Calu3 (cell line): ENCODE data around the gene SNX11. TPM values are rescaled to one million over a fixed set of nuclear protein-coding genes. Genes with fewer than 3 reads are reported as not detected.

ENCODE experiments used
- BruUV-seq: library from RNA; stranded (reverse); fragments of 400-500 nt; replicated peaks from 2 replicates; lab custom pipeline; 2021; lab: Mats Ljungman, UMichigan
- CTCF ChIA-PET: fragments of 300-600 bp; sonication (Branson Sonifier 250); formaldehyde crosslinking; loops from one replicate; lab custom pipeline; 2022; ENCODE audit warnings: antibody characterized with exemption; lab: Charles Lee
- DNase-seq: peaks from one replicate; pipeline ENCODE4 v3.0.0; 2022
- H3K27ac Mint-ChIP-seq: one replicate; pipeline ENCODE4 v1.8.0; 2022; ENCODE audit warnings: mixed read lengths; ENCODE audit not compliant: unreplicated experiment
- H3K27me3 Mint-ChIP-seq: one replicate; pipeline ENCODE4 v1.8.0; 2022; ENCODE audit warnings: mixed read lengths; ENCODE audit not compliant: unreplicated experiment
- H3K36me3 Mint-ChIP-seq: one replicate; pipeline ENCODE4 v1.8.0; 2022; ENCODE audit warnings: mild to moderate bottlenecking, moderate library complexity, mixed read lengths; ENCODE audit not compliant: insufficient read depth, unreplicated experiment
- H3K4me1 Mint-ChIP-seq: one replicate; pipeline ENCODE4 v1.8.0; 2022; ENCODE audit warnings: mild to moderate bottlenecking, low read depth, mixed read lengths; ENCODE audit not compliant: unreplicated experiment
- H3K4me3 Mint-ChIP-seq: one replicate; pipeline ENCODE4 v1.8.0; 2022; ENCODE audit warnings: mild to moderate bottlenecking, low read depth, moderate library complexity, mixed read lengths; ENCODE audit not compliant: unreplicated experiment
- H3K9me3 Mint-ChIP-seq: one replicate; pipeline ENCODE4 v1.8.0; 2022; ENCODE audit warnings: low read depth, mixed read lengths; ENCODE audit not compliant: unreplicated experiment
- CTCF ChIP-seq: fragments of 200-600 bp; IDR thresholded peaks from one replicate; pipeline ENCODE4 v1.8.0; 2022; ENCODE audit warnings: antibody characterized with exemption; ENCODE audit not compliant: unreplicated experiment
- intact Hi-C: fragments of 100-400 bp; cut with micrococcal nuclease; formaldehyde crosslinking; loops from one replicate; pipeline ENCODE4 v1.10.0; 2022; ENCODE audit not compliant: unreplicated experiment
- total RNA-seq: library from RNA; stranded (reverse); gene quantifications from 2 replicates; pipeline ENCODE4 v1.2.3, GENCODE V29; 2022

Gene SNX11
- total RNA-seq, 1 experiment from 2014 or later: 29.4 TPM

GRCh38 chr17:48081858-48082257 lies 25.7 kb upstream of the SNX11 start:
- Mint-ChIP-seq H3K36me3 (peaks cover 15% of the 10 kb centered on the region), H3K27ac (no peak overlapping the region), H3K4me1 (peaks cover 9% of the 10 kb centered on the region), H3K9me3 (no peaks in the 10 kb centered on the region), H3K27me3 (no peaks in the 10 kb centered on the region), H3K4me3 (no peak overlapping the region)
- CTCF ChIA-PET: interaction anchor here (1.1 to 1.4 kb wide), 2 partner anchors 18 to 56 kb away, joined by 4 to 6 read pairs; no protein-coding TSS in a partner anchor
- DNase-seq: no peak
- intact Hi-C loops: no loop called here
- TF ChIP-seq CTCF: no peak
- BruUV-seq: no TSS peak

GRCh38 chr17:48084932-48085331 lies 22.6 kb upstream of the SNX11 start:
- DNase-seq: no peak
- no peaks in the 10 kb centered on the region for H3K9me3 Mint-ChIP-seq
- BruUV-seq: no TSS peak
- H3K27ac Mint-ChIP-seq: no peak overlapping the region
- no peak overlapping the region for H3K4me3 Mint-ChIP-seq
- peaks cover 9% of the 10 kb centered on the region for H3K4me1 Mint-ChIP-seq
- CTCF ChIA-PET: interaction anchor here (0.6 to 2.1 kb wide), 3 partner anchors 12 to 49 kb away, joined by 3 to 8 read pairs (median 4); no protein-coding TSS in a partner anchor
- no peak for TF ChIP-seq CTCF
- intact Hi-C loops: no loop called here
- H3K36me3 Mint-ChIP-seq: peaks cover 12% of the 10 kb centered on the region
- no peaks in the 10 kb centered on the region for H3K27me3 Mint-ChIP-seq

GRCh38 chr17:48093341-48094045 lies 14.1 kb upstream of the SNX11 start:
- no peak for TF ChIP-seq CTCF
- Mint-ChIP-seq H3K4me3 (no peak overlapping the region), H3K4me1 (peaks cover 19% of the 10 kb centered on the region), H3K27me3 (no peaks in the 10 kb centered on the region), H3K9me3 (no peaks in the 10 kb centered on the region), H3K27ac (no peak overlapping the region), H3K36me3 (peaks cover 40% of the 10 kb centered on the region)
- DNase-seq: no peak
- intact Hi-C loops: no loop called here
- CTCF ChIA-PET: interaction anchor here (0.5 to 0.7 kb wide), 4 partner anchors 14 to 874 kb away, joined by 3 to 4 read pairs (median 3); no protein-coding TSS in a partner anchor
- BruUV-seq: no TSS peak

GRCh38 chr17:48095611-48096010 lies 12.0 kb upstream of the SNX11 start:
- no TSS peak for BruUV-seq
- TF ChIP-seq CTCF: no peak
- intact Hi-C loops: no loop called here
- Mint-ChIP-seq H3K4me3 (no peak overlapping the region), H3K27me3 (no peaks in the 10 kb centered on the region), H3K4me1 (peaks cover 32% of the 10 kb centered on the region), H3K27ac (no peak overlapping the region), H3K36me3 (peaks cover 45% of the 10 kb centered on the region), H3K9me3 (no peaks in the 10 kb centered on the region)
- no peak for DNase-seq
- CTCF ChIA-PET: interaction anchor here (0.6 to 1.2 kb wide), 3 partner anchors 15 to 69 kb away, joined by 3 to 4 read pairs (median 3); no protein-coding TSS in a partner anchor
